GM18508 (cell line): ENCODE measurements around the gene DAGLA.

Experiments
- ATAC-seq: cut with Tn5 transposase; IDR thresholded peaks from one replicate; pipeline ENCODE4 v1.9.1; 2021; ENCODE audit warnings: moderate number of reproducible peaks; ENCODE audit not compliant: insufficient read depth, unreplicated experiment

Gene DAGLA

DNA sequence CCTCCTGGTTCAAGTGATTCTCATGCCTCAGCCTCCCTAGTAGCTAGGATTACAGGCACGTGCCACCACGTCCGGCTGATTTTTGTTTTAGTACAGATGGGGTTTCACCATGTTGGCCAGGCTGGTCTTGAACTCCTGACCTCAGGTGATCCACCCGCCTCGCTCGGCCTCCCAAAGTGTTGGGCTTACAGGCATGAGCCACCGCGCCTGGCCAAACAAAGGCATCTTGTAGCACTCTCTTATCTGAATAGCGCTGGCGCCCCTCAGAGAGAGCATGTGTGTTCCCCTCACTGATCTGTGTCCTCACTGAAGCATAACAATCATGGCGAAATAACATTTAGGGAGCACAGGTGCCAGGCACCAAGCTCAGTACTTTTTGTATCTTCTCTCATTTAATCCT, 7.2 kb downstream of the DAGLA start:
- no peak for ATAC-seq

DNA sequence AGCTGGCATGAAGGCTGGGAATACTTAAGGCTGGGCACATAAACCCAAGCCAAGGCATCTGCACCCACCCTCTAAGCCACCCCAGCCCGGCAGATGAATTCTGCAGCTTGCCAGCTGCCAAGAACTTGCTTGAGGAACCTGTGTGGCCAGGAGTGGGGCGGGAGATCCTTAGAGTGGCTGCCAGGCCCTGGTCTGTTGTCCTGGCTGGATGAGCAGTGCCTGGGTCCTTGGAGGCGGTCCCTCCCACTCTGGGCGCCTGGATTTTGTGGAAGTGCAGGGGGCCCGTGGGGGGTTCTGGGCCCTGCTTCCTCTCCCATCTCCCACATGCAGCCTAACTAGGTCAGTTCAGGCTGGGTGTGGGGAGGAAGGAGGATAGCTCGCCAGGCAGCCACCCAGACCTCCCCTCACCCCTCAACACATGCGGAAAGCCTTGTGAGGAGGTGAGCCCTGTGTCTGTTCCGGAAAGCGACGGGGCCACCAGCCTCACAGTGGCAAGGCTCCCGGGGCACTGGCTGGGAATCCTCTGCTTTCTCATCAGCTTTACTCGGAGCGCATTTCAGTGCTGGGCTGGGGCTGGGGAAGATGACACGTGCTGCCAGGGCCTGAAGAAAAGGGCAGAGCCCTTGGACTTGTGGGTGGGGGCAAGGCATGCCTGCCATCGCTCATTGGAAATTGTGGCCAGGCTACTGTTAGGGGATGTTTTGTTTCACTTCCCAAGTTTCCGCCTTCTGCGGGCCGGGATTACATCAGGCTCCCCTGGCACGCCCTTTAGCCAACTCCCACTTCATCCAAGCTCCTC, 8.4 kb downstream of the DAGLA start:
- ATAC-seq = no peak

DNA sequence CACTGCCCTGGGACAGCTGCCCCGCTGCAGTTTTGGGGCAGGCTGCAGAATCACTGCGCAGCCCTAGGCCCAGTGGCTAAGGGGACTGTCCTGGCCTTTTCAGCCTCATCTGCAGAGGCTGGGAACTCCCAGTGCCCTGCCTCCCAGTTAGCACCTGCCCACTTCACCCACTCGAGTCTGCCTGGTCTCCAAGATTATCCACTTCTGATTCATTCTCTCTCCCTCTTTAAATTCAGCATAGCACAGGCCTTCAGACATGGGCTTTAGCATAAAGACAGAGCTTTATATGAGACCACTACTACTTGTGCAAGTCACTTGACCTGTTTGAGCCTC, 8.9 kb downstream of the DAGLA start:
- ATAC-seq = no peak

DNA sequence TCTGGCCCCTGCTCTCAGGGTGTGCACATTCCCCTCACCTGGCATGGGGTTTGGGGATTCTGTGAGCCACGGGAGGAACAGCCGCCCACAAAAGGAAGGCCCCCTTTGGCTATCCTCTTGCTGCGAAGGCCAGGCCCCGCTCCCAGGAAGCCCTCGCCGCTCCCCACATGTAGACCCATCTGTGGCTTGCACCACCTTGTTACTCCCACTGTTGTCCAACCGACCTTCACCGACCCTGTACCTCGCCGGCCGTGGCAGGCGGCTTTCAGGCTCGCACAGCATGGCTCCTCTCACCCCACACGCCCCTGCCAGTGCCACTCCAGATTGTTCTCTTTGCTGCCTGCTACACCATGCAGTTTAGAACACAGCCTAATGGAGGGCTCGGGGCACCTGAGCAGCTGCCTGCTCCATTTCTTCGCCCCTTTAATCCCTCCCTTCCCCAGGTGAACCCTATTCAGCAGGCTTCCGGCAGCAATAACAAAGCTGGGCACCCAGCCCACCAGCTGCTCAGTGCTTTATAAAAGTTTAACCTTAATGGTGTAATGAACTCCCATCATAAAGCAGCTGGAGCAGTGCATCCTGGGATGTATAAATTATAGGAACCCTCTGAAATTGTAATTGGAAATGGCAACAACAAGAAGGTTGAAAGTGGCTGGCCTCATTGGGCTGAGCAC, 10.7 kb downstream of the DAGLA start:
- ATAC-seq = no peak

DNA sequence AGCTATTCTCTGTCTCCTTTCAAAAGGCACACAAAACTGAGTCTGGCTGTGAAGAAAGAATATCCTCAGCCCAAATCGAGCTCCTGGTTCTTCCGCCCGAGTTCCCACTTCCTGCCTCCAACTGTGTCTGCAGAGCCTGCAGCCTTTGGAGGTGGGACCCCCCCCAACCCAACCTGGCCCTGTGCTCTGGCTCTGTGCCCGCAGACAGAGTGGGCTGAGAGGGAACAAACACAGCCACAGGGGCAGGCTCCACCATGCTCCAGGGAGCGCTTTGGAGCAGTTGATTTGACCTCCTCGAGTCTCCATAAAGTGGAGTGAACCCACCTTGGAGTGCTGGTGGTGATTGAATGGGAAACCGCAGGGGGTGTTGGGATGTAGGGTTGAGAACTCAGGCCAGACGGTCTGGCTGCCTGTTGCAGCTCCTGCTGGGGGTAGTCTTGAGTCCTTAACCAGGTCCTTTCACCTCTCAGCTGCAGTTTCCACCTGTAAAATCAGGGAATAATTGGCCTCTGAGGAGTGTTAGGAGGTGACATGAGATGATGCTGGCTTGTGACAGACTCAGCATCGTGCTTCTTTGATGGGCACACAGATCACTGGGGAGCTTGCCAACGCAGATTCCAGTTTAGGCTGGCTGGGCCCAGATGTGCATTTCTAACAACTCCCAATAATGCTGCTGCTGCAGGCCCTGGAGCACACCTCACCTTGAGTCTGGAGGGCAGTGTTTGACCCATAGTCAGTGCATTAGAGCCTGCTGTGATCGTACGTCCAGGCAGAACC, 11.4 kb downstream of the DAGLA start:
- no peak for ATAC-seq

DNA sequence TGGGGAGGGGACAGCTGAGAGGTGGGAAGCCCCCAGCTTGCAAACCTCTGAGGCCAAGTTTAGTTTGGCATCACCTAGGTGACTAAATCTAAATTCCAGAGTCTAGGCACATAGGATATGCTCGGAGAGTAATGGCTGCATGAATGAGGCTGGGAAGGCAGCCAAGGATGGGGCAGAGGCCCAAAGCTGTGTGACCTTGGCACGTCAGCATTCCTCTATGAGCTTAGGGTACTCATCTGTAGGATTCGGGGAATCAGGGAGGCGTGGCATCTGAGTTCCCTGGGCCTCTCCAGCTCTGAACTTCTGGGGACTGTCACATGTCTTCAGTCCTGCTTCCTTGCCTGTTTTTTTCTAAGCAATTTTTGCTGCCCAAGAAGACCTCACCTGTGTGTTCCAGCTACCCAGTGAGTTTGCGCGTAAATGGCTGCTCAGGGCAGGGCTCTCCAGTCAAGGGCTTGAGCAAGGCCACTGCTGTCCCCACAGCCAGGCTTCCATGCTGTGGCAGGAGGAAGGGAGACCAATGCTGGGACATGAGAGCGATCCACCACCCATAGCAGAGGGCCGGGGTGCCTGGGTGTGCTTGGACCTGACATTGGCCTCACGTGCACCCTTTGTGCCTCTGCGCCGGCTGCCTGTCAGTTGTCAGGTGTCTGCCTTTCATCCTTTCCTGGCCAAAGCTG, 13.9 kb downstream of the DAGLA start:
- no peak for ATAC-seq

DNA sequence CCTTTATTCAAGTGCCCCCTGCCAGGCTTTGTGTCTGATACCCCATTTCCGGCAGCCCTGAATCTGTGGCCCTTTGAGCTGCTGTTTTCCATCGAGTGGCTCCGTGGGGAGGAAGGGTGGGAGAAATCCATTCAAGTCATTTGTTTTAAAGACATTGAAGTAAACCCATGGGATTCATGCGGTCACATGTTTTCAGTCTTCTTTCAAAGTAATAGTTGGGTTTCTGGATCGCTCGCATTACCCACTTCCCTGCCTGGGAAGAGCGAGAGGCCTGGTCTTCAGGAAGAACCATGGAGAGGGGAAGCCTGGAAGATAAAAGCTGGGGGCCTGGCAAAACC, 14.4 kb downstream of the DAGLA start:
- ATAC-seq = no peak

DNA sequence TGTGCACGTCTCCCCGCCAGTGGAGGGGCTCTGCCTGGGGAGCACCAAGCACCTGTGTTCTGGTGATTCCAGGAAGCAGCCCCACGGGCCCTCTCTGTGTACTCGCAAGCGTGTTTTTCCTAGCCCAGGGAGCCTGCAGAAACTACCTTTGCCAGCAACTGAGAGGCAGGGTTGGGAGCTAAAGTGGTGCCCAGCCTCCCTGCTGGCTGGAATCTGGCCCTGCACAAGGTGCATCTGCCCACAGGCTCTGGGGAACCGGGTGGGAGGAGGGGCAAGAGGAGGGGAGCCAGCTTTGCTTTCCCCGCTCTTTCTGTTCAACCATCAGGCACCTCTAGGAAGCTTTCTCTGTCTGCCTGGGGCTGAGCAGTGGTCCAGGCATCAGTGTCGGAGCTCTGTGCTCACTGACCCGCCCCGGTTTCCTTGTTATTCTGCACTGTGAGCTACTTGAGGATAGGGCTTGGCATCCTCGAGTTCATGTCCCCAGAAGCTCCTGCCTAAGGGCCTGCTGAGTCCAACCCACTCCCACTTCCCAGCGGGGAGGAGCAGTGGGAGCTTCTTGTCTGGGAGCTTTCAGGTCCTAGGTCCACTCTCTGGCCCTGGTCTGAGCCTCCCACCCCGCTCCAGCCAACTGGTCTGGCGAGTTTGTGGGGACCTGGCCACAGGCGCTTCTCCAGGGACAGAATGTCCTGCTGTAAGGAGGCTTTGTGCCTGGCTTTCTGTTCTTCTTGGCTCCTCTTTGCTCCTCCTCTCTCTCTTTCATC, 14.9 kb downstream of the DAGLA start:
- no peak for ATAC-seq

DNA sequence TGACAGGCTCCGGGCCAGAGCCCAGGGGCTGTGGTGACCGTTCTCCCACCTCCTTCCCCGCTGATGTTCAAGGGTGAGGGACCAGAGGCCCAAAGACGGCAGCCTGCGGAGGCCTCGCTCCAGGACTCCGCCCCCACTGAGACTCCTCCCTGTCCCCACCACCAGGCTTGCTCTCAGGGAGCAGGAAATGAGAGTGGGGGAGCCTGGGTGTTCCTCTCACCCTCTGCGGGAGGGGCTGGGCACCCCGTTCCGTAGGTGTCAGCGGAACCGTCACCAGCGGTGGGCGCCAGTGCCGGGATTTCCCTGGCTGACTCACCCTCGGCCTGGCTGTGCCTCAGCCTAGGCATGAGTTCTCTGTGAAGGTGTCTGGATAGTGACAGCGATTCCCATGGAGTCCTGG, 15.7 kb downstream of the DAGLA start:
- ATAC-seq = no peak

DNA sequence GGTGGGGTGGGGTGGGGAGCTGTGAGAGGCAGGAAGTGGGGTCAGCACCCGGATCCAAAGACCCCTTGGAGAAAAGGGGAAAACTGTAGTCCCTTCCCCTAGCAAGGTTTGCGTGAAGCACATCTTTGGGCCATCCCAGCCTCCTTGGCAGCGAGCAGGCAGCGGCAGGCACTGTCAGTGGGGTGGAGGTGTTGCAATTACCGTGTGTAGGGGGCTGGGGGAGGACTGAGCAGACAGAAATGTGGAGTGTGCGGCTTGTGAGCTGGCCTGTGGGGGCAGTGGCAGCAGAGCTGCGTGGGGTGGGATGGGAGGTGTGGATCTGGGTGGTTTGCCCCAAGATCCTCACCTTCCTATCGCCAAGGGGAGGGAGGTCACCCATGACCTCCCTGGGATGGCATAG, 16.4 kb downstream of the DAGLA start:
- no peak for ATAC-seq

DNA sequence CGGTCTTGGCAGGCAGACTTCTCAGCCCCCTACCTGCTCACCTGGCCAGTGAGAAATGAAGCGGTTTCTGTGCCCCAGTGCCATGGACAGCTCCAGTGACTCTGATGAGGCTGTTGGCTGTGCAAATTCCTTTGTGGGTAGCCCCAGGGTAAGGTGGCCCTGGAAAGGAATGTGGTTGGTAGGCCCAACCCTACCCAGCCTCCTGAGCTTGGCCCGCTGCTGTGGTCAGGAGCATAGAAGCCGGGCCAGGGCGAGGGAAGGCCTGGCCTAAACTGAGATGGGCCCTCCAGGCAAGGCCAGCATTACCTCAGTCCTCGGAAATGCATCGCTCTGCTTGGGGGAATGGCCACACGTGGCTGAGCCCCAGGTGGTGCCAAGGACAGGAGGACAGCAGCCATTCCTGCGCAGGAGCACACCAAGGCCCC, 16.9 kb downstream of the DAGLA start:
- ATAC-seq = no peak

DNA sequence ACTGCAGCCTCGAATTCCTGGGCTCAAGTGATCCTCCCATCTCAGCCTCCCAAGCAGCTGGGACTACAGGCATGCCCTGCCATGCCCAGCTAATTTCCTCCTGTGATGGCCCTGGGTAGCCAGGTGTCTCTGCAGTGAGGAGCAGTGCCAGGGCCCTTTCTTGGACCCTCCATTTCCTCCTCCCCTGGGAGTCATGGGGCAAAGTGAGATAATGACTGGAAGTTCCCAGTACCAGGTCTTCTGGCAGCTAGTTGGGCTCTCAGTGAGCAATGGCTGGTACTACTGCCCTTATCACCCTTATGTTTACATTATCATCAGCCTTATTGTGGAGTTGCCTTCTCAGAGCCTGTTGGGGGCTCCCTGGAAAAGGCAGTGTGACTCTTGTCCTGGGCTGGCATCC, 17.6 kb downstream of the DAGLA start:
- no peak for ATAC-seq

DNA sequence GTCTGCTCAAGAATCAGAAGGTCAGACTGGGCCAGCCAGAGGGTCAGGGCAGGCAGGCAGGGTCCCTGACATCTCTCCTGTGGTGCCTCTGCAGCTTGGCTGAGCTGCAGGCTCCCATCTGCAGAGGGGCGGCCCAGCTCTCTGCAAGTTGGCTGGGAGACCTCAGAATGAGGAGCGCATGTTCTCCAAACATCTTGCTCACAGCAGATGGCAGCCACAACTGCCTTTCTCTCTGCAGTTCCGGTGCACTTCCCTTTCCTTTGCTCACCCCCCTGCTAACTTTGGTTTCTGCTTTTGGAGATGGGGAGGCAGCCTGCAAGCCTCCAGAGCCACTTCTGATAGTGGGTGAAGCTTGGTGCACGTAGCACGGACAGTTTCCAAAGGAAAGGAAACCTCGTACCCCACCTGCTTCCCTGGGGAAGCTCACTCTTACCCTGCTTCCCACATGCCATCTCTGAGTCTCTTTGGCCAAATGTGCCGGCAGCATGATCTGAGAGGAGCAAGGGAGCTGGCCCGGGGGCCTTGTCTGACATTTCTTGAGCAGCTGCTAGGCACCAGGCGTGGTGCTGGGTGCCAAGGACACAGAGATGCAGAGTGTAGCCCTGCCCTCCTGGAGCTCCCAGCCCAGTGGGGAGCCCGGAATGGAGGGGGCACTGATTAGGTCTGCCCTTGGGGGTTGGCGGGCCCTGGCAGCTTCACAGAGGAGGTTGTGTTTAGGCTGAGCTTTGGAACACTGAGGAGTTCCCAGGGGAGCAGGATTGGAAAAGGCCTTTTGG, 18.2 kb downstream of the DAGLA start:
- ATAC-seq = no peak

DNA sequence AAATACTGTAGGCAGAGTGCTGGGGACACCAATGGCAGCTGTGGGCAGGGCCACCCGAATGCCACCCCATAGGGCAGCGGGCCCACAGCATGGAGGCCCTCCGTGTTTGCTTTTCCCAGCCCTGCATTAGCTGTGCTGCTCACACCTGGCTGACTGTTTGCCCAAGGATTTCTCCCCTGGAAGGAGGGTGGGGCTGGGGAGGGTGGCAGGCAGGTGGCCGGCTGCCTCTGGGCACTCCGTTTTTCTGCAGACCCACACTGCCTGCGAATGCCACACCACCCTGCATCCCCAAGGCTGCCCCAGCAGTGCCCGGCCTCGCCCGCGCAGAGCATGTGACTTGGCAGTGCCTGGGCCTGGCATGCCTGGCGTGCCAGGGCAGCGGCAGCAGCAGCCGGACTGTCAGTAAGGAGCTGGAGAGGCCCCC, 19.6 kb downstream of the DAGLA start:
- no peak for ATAC-seq

DNA sequence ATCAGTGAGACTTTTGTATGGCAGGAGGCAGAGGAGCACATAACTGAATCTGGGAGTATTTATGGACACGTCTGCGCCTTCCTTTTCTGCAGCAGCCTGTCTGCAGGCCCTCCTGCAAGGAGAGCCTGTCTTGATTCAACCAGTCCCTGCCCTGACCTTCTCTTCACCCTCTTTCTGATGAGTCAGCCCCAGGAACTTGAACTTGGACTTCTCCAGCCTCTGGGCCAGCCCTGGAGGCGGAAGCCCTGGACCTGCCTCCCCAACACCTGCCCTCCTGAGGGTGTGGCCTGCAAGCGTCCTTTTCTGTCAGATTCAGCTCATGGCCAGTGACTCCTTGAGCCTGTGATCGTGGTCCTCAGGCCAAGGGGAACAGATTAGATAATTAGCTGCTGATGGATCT, 20.0 kb downstream of the DAGLA start:
- no peak for ATAC-seq

DNA sequence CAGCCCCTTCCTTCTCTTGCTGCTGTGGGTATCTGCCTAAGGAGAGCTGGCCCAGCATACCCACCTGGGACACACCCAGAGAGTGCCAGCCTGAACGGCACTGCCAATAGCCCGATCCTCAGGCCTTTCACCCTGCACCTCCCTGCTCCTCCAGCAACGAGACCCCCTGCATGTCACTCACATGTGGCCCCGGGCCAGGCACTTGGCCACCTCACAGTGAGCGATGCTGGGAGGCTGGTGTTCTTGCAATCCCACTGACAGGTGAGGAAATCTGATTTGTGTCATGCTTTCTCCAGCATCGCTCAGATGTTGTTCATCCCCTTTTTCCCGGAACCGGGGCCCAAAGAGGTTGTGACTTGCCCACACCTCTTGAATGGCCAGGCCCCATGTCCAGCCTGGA, 20.5 kb downstream of the DAGLA start:
- no peak for ATAC-seq

DNA sequence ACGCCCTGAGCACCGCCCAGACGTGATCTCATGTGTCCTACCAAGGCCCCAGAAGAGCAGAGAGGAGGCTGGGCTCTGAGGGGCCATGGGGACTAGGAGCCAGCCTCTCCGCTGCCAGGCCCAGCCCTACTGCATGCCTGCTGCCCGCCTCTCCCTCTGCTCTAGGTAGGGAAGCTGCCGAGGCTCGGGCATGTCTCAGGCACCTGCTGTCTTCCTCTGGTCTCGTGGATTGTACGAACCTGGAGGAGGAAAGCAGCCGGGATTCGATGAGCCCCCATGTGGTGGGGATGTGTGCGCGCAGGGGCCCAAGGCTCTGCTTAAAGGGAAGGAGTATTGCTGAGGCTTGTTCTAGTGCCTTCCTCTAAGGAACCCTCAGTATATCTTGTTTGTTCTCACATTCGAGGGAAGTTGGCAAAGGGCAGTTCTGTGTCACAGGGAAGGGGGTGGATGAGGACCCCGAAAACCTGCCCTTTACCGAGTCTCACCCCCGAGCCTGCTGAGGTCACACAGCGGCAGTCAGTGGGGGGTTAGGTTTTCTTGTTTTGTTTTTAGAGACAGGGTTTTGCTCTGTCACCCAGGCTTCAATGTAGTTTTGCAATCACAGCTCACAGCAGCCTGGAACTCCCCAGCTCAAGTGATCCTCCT, 21.2 kb downstream of the DAGLA start:
- no peak for ATAC-seq

DNA sequence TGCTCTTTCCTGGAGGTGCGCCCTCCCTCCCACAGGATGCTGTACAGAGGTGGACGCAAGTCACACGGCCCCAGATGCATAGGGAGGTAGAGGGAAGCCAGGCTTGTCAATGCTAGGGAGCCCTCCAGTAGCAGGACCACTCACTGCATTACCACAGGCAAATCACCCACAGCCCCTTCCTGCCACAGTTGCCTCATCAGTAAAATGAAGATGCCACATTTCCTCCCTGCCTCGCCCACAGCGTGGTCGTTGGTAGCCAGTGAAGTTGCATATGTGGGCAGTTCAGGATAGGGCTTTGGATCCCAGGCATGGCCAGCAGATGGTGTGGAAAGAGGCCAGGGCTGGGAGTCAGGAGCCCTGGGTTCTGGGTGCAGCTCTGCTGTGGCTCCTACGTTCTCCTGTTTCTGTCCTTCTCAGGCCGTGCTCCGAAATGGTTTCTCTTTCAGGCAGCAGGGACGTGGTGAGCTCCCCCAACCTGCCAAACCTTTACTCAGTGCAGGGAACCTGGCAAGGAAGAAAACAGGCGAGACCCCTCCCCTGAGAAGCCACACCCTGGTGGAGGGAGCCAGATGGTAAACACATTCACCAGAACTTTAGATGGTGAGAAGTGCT, 22.6 kb downstream of the DAGLA start:
- no peak for ATAC-seq

DNA sequence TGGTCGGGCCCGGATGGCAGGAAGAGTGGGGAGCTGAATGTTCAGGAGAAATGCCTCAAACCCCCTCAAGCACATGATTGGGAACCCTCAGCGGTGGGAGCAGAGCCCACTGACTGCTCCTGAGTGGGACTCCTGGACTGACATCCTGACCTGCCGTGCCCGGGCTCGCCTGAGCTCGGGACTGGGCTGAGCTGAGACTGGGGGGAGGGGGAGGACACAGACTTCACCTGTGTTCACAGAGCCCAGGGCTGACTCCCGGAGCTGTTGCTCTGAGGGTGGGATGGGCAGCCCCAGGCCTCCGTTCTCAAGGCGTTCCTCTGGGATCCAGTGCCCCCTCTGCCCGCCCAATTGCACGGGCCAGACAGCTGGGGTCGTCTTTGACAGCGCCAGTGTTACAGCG, 24.6 kb downstream of the DAGLA start:
- ATAC-seq = no peak
